HCT116 (cell line): ENCODE data around the gene DYNC1LI1. TPM values are rescaled to one million over a fixed set of nuclear protein-coding genes. Genes with fewer than 3 reads are reported as not detected.

Source experiments
- ATAC-seq: fragments of 200-7000 bp; cut with Tn5 transposase; 2 replicates; pipeline ENCODE4 v1.9.1; 2020; ENCODE audit warnings: mild to moderate bottlenecking, moderate library complexity
- BruUV-seq: library from RNA; stranded (reverse); fragments of 400-500 nt; replicated peaks from 2 replicates; lab custom pipeline; 2021; lab: Mats Ljungman, UMichigan
- CTCF ChIA-PET: fragments of 300-600 bp; sonication (Branson Sonifier 250); formaldehyde crosslinking; loops from one replicate; lab custom pipeline; 2021; ENCODE audit warnings: antibody characterized with exemption; lab: Charles Lee
- POLR2A ChIA-PET: fragments of 300-600, 350-600 bp; sonication (Branson Sonifier 250); formaldehyde crosslinking; loops from one replicate; lab custom pipeline; 2021; ENCODE audit warnings: antibody characterized with exemption; lab: Charles Lee
- RAD21 ChIA-PET, 2 experiments: fragments of 300-600 bp; sonication (Branson Sonifier 250); formaldehyde crosslinking; loops; one replicate each; lab custom pipeline; 2023; ENCODE audit warnings: low total read pairs in 2 of 2; ENCODE audit not compliant: uncharacterized antibody in 2 of 2, unreplicated experiment in 2 of 2, low non-redundant PET in 1 of 2; lab: Charles Lee
- DNase-seq: peaks from one replicate; pipeline ENCODE4 v3.0.0-alpha.2; 2010; ENCODE audit warnings: low read depth, low spot score
- H2AFZ ChIP-seq: fragments of 200-600 bp; shearing (Covaris generic), sonication (generic); 2 replicates; pipeline ENCODE4 v1.6.1; 2017; ENCODE audit warnings: low read depth, mixed run types, mixed read lengths, antibody characterized with exemption, low read length; ENCODE audit not compliant: poor library complexity, severe bottlenecking
- H3K27ac ChIP-seq: 2 replicates; pipeline ENCODE4 v1.5.1; 2012; ENCODE audit warnings: low read depth, low read length
- H3K27me3 ChIP-seq: fragments of 200-600 bp; sonication (generic); 2 replicates; pipeline ENCODE4 v1.6.1; 2016; ENCODE audit warnings: mixed run types, low read length, mixed read lengths; ENCODE audit not compliant: insufficient read depth
- H3K36me3 ChIP-seq, 2 experiments: fragments of 200-500 bp in 1 of 2; fragments of 200-600 bp in 1 of 2; sonication (Bioruptor generic) in 1 of 2; sonication (generic) in 1 of 2; 2 replicates each; pipeline versions ENCODE4 v1.5.1 to v1.6.1; 2014 to 2016; ENCODE audit warnings: low read length in 2 of 2, inconsistent platforms in 1 of 2, mixed read lengths in 1 of 2, mixed run types in 1 of 2; ENCODE audit not compliant: insufficient read depth in 2 of 2, control insufficient read depth in 1 of 2
- H3K4me1 ChIP-seq, 2 experiments: fragments of 200-600 bp in 1 of 2; sonication (generic) in 1 of 2; 2 replicates each; pipeline versions ENCODE4 v1.5.1 to v1.6.1; 2012 to 2017; ENCODE audit warnings: low read length in 2 of 2, inconsistent platforms in 1 of 2, mild to moderate bottlenecking in 1 of 2, mixed read lengths in 1 of 2, mixed run types in 1 of 2, moderate library complexity in 1 of 2; ENCODE audit not compliant: insufficient read depth in 2 of 2, control insufficient read depth in 1 of 2
- H3K4me2 ChIP-seq: fragments of 200-600 bp; sonication (generic); 2 replicates; pipeline ENCODE4 v1.6.1; 2017; ENCODE audit warnings: mixed run types, low read length, mixed read lengths
- H3K4me3 ChIP-seq, 2 experiments: fragments of 200-600 bp in 1 of 2; sonication (generic) in 1 of 2; replicated peaks in 1 of 2; 2 replicates each; pipeline ENCODE4 v1.5.1; 2011 to 2016; ENCODE audit warnings: low read length in 2 of 2, control low read depth in 1 of 2, low read depth in 1 of 2, mild to moderate bottlenecking in 1 of 2, mixed read lengths in 1 of 2, mixed run types in 1 of 2
- H3K79me2 ChIP-seq: fragments of 200-600 bp; sonication (generic); 2 replicates; pipeline ENCODE4 v1.6.1; 2017; ENCODE audit warnings: mild to moderate bottlenecking, mixed run types, low read length, moderate library complexity, mixed read lengths; ENCODE audit not compliant: insufficient read depth
- H3K9ac ChIP-seq: fragments of 200-600 bp; sonication (generic); 2 replicates; pipeline ENCODE4 v1.6.1; 2016; ENCODE audit warnings: low read length, mixed read lengths
- H3K9me2 ChIP-seq: fragments of 200-600 bp; sonication (generic), shearing (Covaris generic); 2 replicates; pipeline ENCODE4 v1.6.1; 2017; ENCODE audit warnings: mixed run types, mild to moderate bottlenecking, moderate library complexity; ENCODE audit not compliant: insufficient read depth
- H3K9me3 ChIP-seq, 2 experiments: fragments of 200-500 bp in 1 of 2; fragments of 200-600 bp in 1 of 2; sonication (Bioruptor generic) in 1 of 2; sonication (generic) in 1 of 2; 2 replicates each; pipeline ENCODE4 v1.6.1; 2014 to 2017; ENCODE audit warnings: low read length in 2 of 2, mixed read lengths in 2 of 2, inconsistent platforms in 1 of 2, low read depth in 1 of 2, mild to moderate bottlenecking in 1 of 2, mixed run types in 1 of 2, moderate library complexity in 1 of 2; ENCODE audit not compliant: control insufficient read depth in 1 of 2, insufficient read depth in 1 of 2
- H4K20me1 ChIP-seq: fragments of 200-600 bp; sonication (generic), shearing (Covaris generic); 2 replicates; pipeline ENCODE4 v1.6.1; 2017; ENCODE audit warnings: mixed run types, mild to moderate bottlenecking, moderate library complexity; ENCODE audit not compliant: insufficient read depth
- CBX3 ChIP-seq: IDR thresholded peaks from 2 replicates; pipeline ENCODE4 v1.6.1; 2012; ENCODE audit warnings: low read depth
- CEBPB ChIP-seq: IDR thresholded peaks from 2 replicates; pipeline ENCODE4 v1.6.1; 2012; ENCODE audit warnings: low read depth
- ELF1 ChIP-seq: IDR thresholded peaks from 2 replicates; pipeline ENCODE4 v1.6.1; 2012; ENCODE audit warnings: low read depth, borderline replicate concordance
- JUND ChIP-seq: IDR thresholded peaks from 2 replicates; pipeline ENCODE4 v1.6.1; 2012
- POLR2A ChIP-seq: IDR thresholded peaks from 2 replicates; pipeline ENCODE4 v1.7.0; 2011; ENCODE audit warnings: borderline replicate concordance; ENCODE audit not compliant: insufficient read depth, insufficient read length; ENCODE audit errors: extremely low read depth
- RAD21 ChIP-seq: IDR thresholded peaks from 2 replicates; pipeline ENCODE4 v1.6.1; 2012; ENCODE audit warnings: low read depth, mild to moderate bottlenecking
- SIN3A ChIP-seq: IDR thresholded peaks from 2 replicates; pipeline ENCODE4 v1.6.1; 2012; ENCODE audit warnings: low read depth
- SP1 ChIP-seq: IDR thresholded peaks from 2 replicates; pipeline ENCODE4 v1.6.1; 2012; ENCODE audit warnings: low read depth
- SRF ChIP-seq: IDR thresholded peaks from 2 replicates; pipeline ENCODE4 v1.6.1; 2012; ENCODE audit warnings: low read depth
- YY1 ChIP-seq: IDR thresholded peaks from 2 replicates; pipeline ENCODE4 v1.6.1; 2011; ENCODE audit warnings: low read length, low read depth, moderate library complexity, mild to moderate bottlenecking; ENCODE audit not compliant: insufficient replicate concordance; ENCODE audit errors: extremely low read depth
- ZNF274 ChIP-seq: fragments of 200-500 bp; sonication (Bioruptor generic); IDR thresholded peaks from 2 replicates; pipeline ENCODE4 v1.6.1; 2014; ENCODE audit warnings: mild to moderate bottlenecking, low read depth, low read length, inconsistent platforms
- intact Hi-C: fragments of 100-400 bp; cut with micrococcal nuclease; formaldehyde crosslinking; loops from 2 replicates; pipeline ENCODE4 v1.10.0; 2022
- total RNA-seq: library from RNA; stranded (reverse); gene quantifications from one replicate; pipeline ENCODE4 v1.2.1, GENCODE V29; 2021; ENCODE audit not compliant: unreplicated experiment
- TF ChIP-seq, protein P1 (sequence below): IDR thresholded peaks from 2 replicates; pipeline ENCODE4 v1.6.1; 2011; ENCODE audit warnings: mild to moderate bottlenecking, low read length, moderate library complexity; ENCODE audit not compliant: insufficient replicate concordance; ENCODE audit errors: extremely low read depth
- TF ChIP-seq, protein P2 (sequence below): IDR thresholded peaks from 2 replicates; pipeline ENCODE4 v1.6.1; 2012
- TF ChIP-seq, protein P3 (sequence below), 3 experiments: fragments of 200-600 bp in 1 of 3; sonication (generic) in 1 of 3; IDR thresholded peaks in 2 of 3; conservative IDR thresholded peaks in 1 of 3; 2 replicates each; pipeline ENCODE4 v1.5.1; 2012 to 2017; ENCODE audit warnings: low read depth in 2 of 3, low read length in 2 of 3, antibody characterized with exemption in 1 of 3, borderline replicate concordance in 1 of 3, control low read depth in 1 of 3, mild to moderate bottlenecking in 1 of 3, mixed read lengths in 1 of 3, mixed run types in 1 of 3, moderate library complexity in 1 of 3; ENCODE audit not compliant: insufficient read depth in 1 of 3
- TF ChIP-seq, protein P4 (sequence below): IDR thresholded peaks from 2 replicates; pipeline ENCODE4 v1.6.1; 2012; ENCODE audit warnings: low read depth

Gene DYNC1LI1
- total RNA-seq, 1 experiment from 2014 or later: 39.4 TPM

DNA sequence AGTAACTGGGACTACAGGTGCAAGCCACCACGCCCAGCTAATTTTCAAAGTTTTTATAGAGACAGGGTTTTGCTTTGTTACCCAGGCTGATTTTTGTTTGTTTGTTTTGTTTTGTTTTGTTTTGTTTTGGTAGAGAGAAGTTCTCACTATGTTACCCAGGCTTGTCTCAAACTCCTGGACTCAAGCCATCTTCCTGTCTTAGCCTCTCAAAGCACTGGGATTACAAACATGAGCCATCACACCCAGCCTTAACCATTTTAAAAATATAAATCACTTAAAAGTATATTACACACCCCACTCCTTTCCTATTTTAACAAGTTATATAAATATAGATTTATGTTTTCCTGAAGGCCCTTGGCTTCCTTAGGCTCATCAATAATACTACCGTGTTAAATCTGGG, 6.5 kb upstream of the DYNC1LI1 start:
- DNase-seq (no peak), ATAC-seq (no peak)
- no TSS peak for BruUV-seq
- Histone ChIP-seq H3K79me2 (no peaks in the 10 kb centered on the region), H3K27me3 (no peaks in the 10 kb centered on the region), H3K36me3 (no peaks in the 10 kb centered on the region), H3K27ac (no peak overlapping the region), H3K4me2 (no peak overlapping the region), H4K20me1 (no peaks in the 10 kb centered on the region), H3K9me3 (no peaks in the 10 kb centered on the region), H3K4me3 (no peak overlapping the region), H3K9ac (no peak overlapping the region), H3K9me2 (no peaks in the 10 kb centered on the region), H3K4me1 (no peaks in the 10 kb centered on the region), H2AFZ (no peak overlapping the region)
- POLR2A ChIA-PET: no interaction called here
- intact Hi-C loops: no loop called here
- RAD21 ChIA-PET: no interaction called here
- CTCF ChIA-PET: no interaction called here
- TF ChIP-seq RAD21 (no peak), YY1 (no peak), SIN3A (no peak), ZNF274 (no peak), CBX3 (no peak), SRF (no peak), SP1 (no peak), CEBPB (no peak), POLR2A (no peak), ELF1 (no peak), JUND (no peak)
- TF ChIP-seq, protein P1, sequence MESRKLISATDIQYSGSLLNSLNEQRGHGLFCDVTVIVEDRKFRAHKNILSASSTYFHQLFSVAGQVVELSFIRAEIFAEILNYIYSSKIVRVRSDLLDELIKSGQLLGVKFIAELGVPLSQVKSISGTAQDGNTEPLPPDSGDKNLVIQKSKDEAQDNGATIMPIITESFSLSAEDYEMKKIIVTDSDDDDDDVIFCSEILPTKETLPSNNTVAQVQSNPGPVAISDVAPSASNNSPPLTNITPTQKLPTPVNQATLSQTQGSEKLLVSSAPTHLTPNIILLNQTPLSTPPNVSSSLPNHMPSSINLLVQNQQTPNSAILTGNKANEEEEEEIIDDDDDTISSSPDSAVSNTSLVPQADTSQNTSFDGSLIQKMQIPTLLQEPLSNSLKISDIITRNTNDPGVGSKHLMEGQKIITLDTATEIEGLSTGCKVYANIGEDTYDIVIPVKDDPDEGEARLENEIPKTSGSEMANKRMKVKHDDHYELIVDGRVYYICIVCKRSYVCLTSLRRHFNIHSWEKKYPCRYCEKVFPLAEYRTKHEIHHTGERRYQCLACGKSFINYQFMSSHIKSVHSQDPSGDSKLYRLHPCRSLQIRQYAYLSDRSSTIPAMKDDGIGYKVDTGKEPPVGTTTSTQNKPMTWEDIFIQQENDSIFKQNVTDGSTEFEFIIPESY: no peak
- TF ChIP-seq, protein P2, sequence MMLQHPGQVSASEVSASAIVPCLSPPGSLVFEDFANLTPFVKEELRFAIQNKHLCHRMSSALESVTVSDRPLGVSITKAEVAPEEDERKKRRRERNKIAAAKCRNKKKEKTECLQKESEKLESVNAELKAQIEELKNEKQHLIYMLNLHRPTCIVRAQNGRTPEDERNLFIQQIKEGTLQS: no peak
- TF ChIP-seq, protein P3, sequence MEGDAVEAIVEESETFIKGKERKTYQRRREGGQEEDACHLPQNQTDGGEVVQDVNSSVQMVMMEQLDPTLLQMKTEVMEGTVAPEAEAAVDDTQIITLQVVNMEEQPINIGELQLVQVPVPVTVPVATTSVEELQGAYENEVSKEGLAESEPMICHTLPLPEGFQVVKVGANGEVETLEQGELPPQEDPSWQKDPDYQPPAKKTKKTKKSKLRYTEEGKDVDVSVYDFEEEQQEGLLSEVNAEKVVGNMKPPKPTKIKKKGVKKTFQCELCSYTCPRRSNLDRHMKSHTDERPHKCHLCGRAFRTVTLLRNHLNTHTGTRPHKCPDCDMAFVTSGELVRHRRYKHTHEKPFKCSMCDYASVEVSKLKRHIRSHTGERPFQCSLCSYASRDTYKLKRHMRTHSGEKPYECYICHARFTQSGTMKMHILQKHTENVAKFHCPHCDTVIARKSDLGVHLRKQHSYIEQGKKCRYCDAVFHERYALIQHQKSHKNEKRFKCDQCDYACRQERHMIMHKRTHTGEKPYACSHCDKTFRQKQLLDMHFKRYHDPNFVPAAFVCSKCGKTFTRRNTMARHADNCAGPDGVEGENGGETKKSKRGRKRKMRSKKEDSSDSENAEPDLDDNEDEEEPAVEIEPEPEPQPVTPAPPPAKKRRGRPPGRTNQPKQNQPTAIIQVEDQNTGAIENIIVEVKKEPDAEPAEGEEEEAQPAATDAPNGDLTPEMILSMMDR (IDR thresholded peaks at IDR 0.05 in 2 of 3, conservative IDR thresholded peaks at IDR 0.05 in 1 of 3; ENCODE audit: borderline replicate concordance in 1 of 3, insufficient read depth in 1 of 3, low read depth in 2 of 3, low read length in 2 of 3): no peak
- TF ChIP-seq, protein P4, sequence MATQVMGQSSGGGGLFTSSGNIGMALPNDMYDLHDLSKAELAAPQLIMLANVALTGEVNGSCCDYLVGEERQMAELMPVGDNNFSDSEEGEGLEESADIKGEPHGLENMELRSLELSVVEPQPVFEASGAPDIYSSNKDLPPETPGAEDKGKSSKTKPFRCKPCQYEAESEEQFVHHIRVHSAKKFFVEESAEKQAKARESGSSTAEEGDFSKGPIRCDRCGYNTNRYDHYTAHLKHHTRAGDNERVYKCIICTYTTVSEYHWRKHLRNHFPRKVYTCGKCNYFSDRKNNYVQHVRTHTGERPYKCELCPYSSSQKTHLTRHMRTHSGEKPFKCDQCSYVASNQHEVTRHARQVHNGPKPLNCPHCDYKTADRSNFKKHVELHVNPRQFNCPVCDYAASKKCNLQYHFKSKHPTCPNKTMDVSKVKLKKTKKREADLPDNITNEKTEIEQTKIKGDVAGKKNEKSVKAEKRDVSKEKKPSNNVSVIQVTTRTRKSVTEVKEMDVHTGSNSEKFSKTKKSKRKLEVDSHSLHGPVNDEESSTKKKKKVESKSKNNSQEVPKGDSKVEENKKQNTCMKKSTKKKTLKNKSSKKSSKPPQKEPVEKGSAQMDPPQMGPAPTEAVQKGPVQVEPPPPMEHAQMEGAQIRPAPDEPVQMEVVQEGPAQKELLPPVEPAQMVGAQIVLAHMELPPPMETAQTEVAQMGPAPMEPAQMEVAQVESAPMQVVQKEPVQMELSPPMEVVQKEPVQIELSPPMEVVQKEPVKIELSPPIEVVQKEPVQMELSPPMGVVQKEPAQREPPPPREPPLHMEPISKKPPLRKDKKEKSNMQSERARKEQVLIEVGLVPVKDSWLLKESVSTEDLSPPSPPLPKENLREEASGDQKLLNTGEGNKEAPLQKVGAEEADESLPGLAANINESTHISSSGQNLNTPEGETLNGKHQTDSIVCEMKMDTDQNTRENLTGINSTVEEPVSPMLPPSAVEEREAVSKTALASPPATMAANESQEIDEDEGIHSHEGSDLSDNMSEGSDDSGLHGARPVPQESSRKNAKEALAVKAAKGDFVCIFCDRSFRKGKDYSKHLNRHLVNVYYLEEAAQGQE: no peak
- TF ChIP-seq, all 23 proteins: peak for 0
